ENCODE data around the gene C2orf15.

DNA sequence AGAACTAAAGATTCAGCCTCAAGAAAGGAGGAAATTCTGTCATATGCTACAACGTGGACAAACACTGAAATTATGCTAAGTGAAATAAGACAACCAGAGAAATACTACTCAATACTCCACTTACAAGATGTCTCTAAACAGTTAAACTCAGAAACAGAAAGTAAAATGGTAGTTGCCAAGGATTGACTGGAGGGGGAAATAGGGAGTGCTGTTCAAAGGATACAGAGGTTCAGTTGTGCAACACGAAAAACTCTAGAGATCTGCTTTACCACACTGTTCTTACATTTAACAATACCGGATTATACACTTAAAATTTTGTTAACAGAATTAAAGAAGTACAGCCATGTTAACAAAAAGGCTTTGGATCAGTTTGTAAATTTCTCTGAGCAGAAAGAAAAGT is 39.8 kb upstream of the C2orf15 start:
- TF ChIP-seq, protein P1, sequence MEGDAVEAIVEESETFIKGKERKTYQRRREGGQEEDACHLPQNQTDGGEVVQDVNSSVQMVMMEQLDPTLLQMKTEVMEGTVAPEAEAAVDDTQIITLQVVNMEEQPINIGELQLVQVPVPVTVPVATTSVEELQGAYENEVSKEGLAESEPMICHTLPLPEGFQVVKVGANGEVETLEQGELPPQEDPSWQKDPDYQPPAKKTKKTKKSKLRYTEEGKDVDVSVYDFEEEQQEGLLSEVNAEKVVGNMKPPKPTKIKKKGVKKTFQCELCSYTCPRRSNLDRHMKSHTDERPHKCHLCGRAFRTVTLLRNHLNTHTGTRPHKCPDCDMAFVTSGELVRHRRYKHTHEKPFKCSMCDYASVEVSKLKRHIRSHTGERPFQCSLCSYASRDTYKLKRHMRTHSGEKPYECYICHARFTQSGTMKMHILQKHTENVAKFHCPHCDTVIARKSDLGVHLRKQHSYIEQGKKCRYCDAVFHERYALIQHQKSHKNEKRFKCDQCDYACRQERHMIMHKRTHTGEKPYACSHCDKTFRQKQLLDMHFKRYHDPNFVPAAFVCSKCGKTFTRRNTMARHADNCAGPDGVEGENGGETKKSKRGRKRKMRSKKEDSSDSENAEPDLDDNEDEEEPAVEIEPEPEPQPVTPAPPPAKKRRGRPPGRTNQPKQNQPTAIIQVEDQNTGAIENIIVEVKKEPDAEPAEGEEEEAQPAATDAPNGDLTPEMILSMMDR (conservative IDR thresholded peaks at IDR 0.05) = no peak
- no peak for TF ChIP-seq ZFX (IDR thresholded peaks at IDR 0.05)

Data from C4-2B (cell line).